Measurements from ENCODE around the gene CDC42BPB.
"Not testable (repeated sequence)": the region's sequence is repeated elsewhere in the genome, so short reads cannot be mapped to it uniquely, and the experiment has no call there.

The CDC42BPB gene

GRCh38 chr14:102898776-102899515, 158.4 kb downstream of the CDC42BPB start:
- no peak for DNase-seq (ENCODE audit: low read depth)

- no peak for DNase-seq (ENCODE audit: low read depth)
Observed at GRCh38 chr14:102898298-102898697, 159.1 kb downstream of the CDC42BPB start.

DNA sequence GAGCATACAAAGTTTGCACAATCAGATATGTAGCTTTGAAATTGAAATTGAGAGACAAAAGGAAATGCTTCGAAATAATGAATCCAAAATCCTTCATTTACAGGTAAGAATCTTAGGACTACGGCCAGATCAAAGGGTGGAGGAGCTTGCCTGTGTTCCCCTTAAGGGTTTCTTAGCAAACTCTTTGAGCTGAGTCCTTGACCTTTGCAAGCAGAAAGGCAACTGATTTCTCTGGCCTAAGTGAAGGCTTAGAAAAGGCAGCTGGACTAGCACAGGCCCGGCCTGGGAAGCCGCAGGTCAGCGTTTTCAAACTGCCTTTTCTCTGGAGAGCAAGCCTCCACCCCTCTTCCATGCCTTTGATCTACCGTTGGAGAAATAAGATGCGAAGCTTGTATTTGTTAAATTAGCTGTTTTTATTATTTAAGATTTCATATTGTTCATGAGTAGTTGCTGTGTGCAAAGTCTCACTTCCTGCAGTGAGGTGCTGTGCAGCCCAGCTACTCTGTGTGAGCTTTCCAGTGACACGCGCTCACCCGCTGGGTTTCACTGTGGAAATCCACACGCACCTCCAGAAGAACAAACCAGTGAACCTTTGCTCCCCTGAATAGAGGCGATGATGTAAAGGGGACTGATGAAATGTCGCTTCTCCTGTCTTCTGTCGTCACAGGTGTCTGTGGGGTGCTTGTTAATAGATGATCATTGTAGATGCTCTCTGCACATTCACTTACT, 159.9 kb downstream of the CDC42BPB start:
- no peak for DNase-seq (ENCODE audit: low read depth)

- not testable (repeated sequence) for DNase-seq (ENCODE audit: low read depth)
Observed at GRCh38 chr14:102896735-102897134, 160.6 kb downstream of the CDC42BPB start.

DNA sequence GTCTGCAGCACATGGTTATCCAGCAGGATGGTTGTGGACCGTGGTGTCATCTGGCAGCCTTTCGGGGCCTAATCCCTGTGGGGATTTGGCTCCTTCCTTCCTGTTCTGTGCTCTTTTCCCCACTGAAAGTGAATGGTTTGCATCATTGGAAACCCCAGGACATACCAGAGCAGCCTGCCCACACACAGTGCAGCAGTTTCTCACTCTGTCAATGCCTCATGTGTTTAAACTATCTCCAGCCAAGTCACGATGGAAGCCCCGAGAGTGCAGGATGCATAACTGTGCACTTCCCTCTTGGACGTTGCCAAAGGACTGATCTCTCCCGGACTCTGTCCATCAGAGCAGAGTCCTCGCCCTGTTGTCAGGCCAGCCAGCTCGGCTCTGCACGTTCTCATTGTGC, 163.9 kb downstream of the CDC42BPB start:
- DNase-seq (ENCODE audit: low read depth) = no peak

DNA sequence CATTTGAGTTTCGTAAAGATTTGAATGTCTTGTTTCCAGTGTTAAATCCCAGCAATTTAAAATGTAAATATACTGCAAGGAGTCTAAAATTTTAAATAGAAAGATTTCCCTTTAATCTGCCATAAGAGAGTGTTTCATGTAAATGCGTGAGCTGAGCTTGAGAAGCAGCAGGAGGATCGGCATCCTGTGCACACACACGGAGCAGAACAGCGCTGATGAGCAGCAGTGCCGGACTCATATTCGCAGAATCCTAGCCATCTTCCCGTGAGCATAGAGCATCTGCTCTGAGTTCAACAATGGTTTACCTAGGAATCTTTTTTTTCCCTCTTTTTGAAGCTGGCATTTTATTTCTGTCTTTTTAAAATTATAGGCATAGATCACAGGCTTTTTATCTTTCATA, 164.7 kb downstream of the CDC42BPB start:
- DNase-seq (ENCODE audit: low read depth) = no peak

DNA sequence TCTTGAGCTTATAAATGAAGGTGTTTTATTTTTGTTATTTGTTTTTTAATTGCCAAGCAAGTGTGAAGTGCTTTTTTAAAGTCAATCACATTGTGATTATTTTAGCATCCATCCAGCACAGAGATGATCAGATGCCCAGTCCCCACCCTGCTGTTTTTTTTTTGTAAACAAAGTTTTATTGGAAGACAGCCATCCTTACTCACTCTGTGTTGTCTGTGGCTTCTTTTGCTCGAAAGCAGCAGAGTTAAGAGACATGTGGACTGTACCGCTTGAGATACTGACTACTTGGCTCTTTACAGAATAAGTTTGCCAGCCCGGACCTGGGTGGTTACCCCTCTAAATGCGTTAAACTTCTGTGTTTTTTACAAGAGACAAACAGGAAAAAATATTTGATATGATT, 165.8 kb downstream of the CDC42BPB start:
- no peak for DNase-seq (ENCODE audit: low read depth)

DNA sequence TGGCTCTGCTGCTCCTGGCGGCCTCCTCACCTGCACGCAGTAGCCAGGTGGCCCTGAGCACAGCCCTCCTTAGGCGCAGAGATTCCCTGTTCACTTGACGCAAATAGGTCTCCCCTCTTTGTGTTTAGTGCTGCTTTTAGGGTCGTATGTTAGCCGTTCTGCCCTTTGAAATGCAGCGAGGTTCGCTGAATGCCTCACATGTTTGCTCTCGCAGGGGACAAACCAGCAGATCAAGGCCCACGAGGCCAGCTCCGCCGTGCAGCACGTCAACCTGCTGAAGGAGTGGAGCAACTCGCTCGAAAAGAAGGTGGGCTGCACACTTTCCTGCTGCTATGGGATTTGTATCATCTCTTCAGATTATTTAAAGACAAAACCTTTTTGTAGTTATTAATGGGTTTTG, 166.2 kb downstream of the CDC42BPB start:
- DNase-seq (ENCODE audit: low read depth) = no peak

DNA sequence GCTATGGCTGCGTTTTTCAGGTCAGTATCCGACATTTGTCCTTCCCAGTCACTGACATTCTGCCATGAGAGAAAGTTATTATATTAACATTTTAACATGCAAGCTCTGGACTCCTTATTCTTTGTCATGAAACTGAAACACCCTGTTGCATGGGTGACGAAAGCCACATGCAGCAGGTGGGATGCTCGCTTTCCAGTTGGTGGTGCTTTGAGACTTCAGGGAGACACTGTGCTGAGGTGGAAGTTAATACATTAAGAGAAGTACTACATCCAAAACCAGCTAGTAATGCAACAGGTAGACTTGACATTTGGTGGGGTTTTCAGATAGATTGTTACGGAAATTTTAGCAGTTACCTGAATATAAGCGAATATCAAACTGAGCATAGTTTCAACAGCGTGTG, 167.7 kb downstream of the CDC42BPB start:
- no peak for DNase-seq (ENCODE audit: low read depth)

DNA sequence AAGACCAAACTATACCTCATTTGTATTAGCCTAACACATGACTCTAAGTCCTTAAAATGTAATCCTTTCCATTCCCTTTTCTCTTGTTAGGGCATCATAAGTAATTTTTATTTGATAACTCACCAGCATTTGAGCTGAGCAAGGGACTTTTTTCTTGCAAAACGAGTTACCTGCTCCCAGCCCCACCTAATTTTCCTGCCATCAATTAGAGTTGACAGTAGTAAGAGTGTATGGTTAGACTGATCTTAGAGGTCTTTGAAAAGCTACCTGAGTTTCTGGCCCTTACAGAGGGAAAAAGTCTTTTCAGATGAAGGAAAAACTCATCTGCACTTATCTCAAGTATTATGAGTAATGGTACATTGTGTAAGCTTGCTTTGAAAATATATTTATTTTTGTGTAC, 168.6 kb downstream of the CDC42BPB start:
- no peak for DNase-seq (ENCODE audit: low read depth)

GRCh38 chr14:102885737-102886447, 171.5 kb downstream of the CDC42BPB start:
- no peak for DNase-seq (ENCODE audit: low read depth)

GRCh38 chr14:102883554-102883953, 173.8 kb downstream of the CDC42BPB start:
- no peak for DNase-seq (ENCODE audit: low read depth)

DNA sequence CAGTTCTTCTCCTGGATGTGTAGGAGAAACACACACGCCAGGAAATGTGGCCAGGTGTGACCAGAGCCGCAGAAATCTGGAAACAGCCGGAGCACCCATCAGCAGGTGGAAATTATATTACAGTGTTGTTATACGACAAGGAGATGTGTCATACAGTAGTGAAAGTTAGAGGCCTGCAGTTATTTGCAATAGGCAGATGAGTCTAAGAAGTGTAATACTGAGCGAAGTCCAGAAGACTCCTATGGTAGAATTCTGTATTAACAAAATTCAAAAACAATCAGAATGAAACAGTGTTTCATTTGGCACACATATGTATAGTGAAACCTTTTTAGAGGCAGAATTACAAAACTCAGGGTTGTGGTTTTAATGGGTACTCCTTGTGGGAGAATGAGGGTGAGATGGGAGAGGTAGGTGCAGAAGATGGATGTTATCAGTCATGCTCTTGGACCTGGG, 174.2 kb downstream of the CDC42BPB start:
- no peak for DNase-seq (ENCODE audit: low read depth)
